Thymus (tissue), 11 donors: ENCODE results near the gene TMEM178B. TPM values are rescaled to one million over a fixed set of nuclear protein-coding genes. Genes with fewer than 3 reads are reported as not detected.

Experiments
- DNase-seq, 9 donors: peaks; one replicate each; pipeline ENCODE4 v3.0.0-alpha.2; 2013; ENCODE audit warnings: low spot score in 9 of 9, low read depth in 6 of 9, missing footprints in 1 of 9
- H3K27ac ChIP-seq, 2 donors: one replicate each; pipeline ENCODE4 v1.5.1; 2013; ENCODE audit warnings: control low read depth in 1 of 2, low read depth in 1 of 2, low read length in 1 of 2, mild to moderate bottlenecking in 1 of 2, moderate library complexity in 1 of 2
- H3K27me3 ChIP-seq, 2 donors: one replicate each; pipeline ENCODE4 v1.5.1; 2013; ENCODE audit warnings: low read length in 1 of 2; ENCODE audit not compliant: control insufficient read depth in 2 of 2, insufficient read depth in 1 of 2
- H3K36me3 ChIP-seq, 2 donors: one replicate each; pipeline ENCODE4 v1.5.1; 2013; ENCODE audit warnings: low read length in 1 of 2, mild to moderate bottlenecking in 1 of 2, moderate library complexity in 1 of 2; ENCODE audit not compliant: control insufficient read depth in 2 of 2, insufficient read depth in 2 of 2
- H3K4me1 ChIP-seq, 2 donors: one replicate each; pipeline ENCODE4 v1.5.1; 2013; ENCODE audit warnings: low read length in 2 of 2; ENCODE audit not compliant: control insufficient read depth in 2 of 2, insufficient read depth in 2 of 2
- H3K4me3 ChIP-seq, 2 donors: one replicate each; pipeline ENCODE4 v1.5.1; 2013; ENCODE audit warnings: low read length in 2 of 2, control low read depth in 1 of 2, mild to moderate bottlenecking in 1 of 2
- H3K9me3 ChIP-seq, 2 donors: one replicate each; pipeline ENCODE4 v1.5.1; 2013; ENCODE audit warnings: low read length in 1 of 2, mild to moderate bottlenecking in 1 of 2; ENCODE audit not compliant: control insufficient read depth in 2 of 2, insufficient read depth in 1 of 2
- WGBS: extraction: QIAGEN DNeasy Blood & Tissue Kit; methylation state at CpG from one replicate; pipeline ENCODE4 v1.1.7; 2013; 5-methylcytosine and 5-hydroxymethylcytosine counted together
- polyA plus RNA-seq: library from polyadenylated mRNA; stranded (reverse); fragments of 200-250 nt; gene quantifications from one replicate; pipeline ENCODE4 v1.2.3, GENCODE V29; 2013
- total RNA-seq: library from RNA; stranded (reverse); fragments of 120-200 nt; gene quantifications from one replicate; pipeline ENCODE4 v1.2.4, GENCODE V29; 2013
- donor health status: healthy.

Gene TMEM178B
- total and polyA plus RNA-seq, 2 donors, result 0.68 to 2.0 TPM

- H3K4me1 ChIP-seq, result no peaks in the 10 kb centered on the region
- H3K27me3 ChIP-seq, result no peaks in the 10 kb centered on the region
- no peaks in the 10 kb centered on the region for H3K36me3 ChIP-seq
- no peaks in the 10 kb centered on the region for H3K9me3 ChIP-seq
- no peak overlapping the region for H3K4me3 ChIP-seq
- WGBS, result 96% methylated on average over 4 of the region's 4 CpGs
- no peak for DNase-seq
- H3K27ac ChIP-seq, result no peak overlapping the region
Observed at GRCh38 chr7:141119187-141119586, 45.3 kb downstream of the TMEM178B start.

GRCh38 chr7:141122736-141123135, 48.9 kb downstream of the TMEM178B start:
- H3K27ac ChIP-seq, result no peak overlapping the region
- H3K4me1 ChIP-seq, result no peaks in the 10 kb centered on the region
- H3K36me3 ChIP-seq, result no peaks in the 10 kb centered on the region
- DNase-seq, result no peak
- H3K9me3 ChIP-seq, result no peaks in the 10 kb centered on the region
- 89% methylated on average over 2 of the region's 2 CpGs for WGBS
- H3K27me3 ChIP-seq, result no peaks in the 10 kb centered on the region
- no peak overlapping the region for H3K4me3 ChIP-seq

GRCh38 chr7:141123522-141123921, 49.7 kb downstream of the TMEM178B start:
- Histone ChIP-seq H3K4me1 (no peaks in the 10 kb centered on the region), H3K4me3 (no peak overlapping the region), H3K27me3 (no peaks in the 10 kb centered on the region), H3K9me3 (no peaks in the 10 kb centered on the region), H3K36me3 (no peaks in the 10 kb centered on the region), H3K27ac (no peak overlapping the region)
- DNase-seq, result no peak
- 95% methylated on average over 1 of the region's 1 CpG for WGBS

- Histone ChIP-seq H3K4me3 (no peak overlapping the region), H3K27ac (no peak overlapping the region), H3K27me3 (no peaks in the 10 kb centered on the region), H3K36me3 (no peaks in the 10 kb centered on the region), H3K9me3 (no peaks in the 10 kb centered on the region), H3K4me1 (no peaks in the 10 kb centered on the region)
- no peak for DNase-seq
- 76% methylated on average over 5 of the region's 5 CpGs for WGBS
Observed at GRCh38 chr7:141126107-141126506, 52.2 kb downstream of the TMEM178B start.

GRCh38 chr7:141128506-141128905, 54.6 kb downstream of the TMEM178B start:
- 33% methylated on average over 2 of the region's 2 CpGs for WGBS
- Histone ChIP-seq H3K4me1 (no peaks in the 10 kb centered on the region), H3K4me3 (no peak overlapping the region), H3K27me3 (no peaks in the 10 kb centered on the region), H3K36me3 (no peaks in the 10 kb centered on the region), H3K27ac (no peak overlapping the region), H3K9me3 (no peaks in the 10 kb centered on the region)
- DNase-seq, result no peak

GRCh38 chr7:141128931-141129330, 55.1 kb downstream of the TMEM178B start:
- no peak overlapping the region for H3K27ac ChIP-seq
- 81% methylated on average over 2 of the region's 2 CpGs for WGBS
- no peaks in the 10 kb centered on the region for H3K4me1 ChIP-seq
- DNase-seq, result no peak
- H3K4me3 ChIP-seq, result no peak overlapping the region
- no peaks in the 10 kb centered on the region for H3K27me3 ChIP-seq
- H3K36me3 ChIP-seq, result no peaks in the 10 kb centered on the region
- no peaks in the 10 kb centered on the region for H3K9me3 ChIP-seq

GRCh38 chr7:141132671-141133070, 58.8 kb downstream of the TMEM178B start:
- 95% methylated on average over 3 of the region's 3 CpGs for WGBS
- Histone ChIP-seq H3K9me3 (no peaks in the 10 kb centered on the region), H3K27me3 (no peaks in the 10 kb centered on the region), H3K27ac (no peak overlapping the region), H3K36me3 (no peaks in the 10 kb centered on the region), H3K4me1 (no peaks in the 10 kb centered on the region), H3K4me3 (no peak overlapping the region)
- no peak for DNase-seq

GRCh38 chr7:141133646-141134045, 59.8 kb downstream of the TMEM178B start:
- Histone ChIP-seq H3K36me3 (no peaks in the 10 kb centered on the region), H3K27me3 (no peaks in the 10 kb centered on the region), H3K4me3 (no peak overlapping the region), H3K27ac (no peak overlapping the region), H3K9me3 (no peaks in the 10 kb centered on the region), H3K4me1 (no peaks in the 10 kb centered on the region)
- 93% methylated on average over 1 of the region's 1 CpG for WGBS
- no peak for DNase-seq

- Histone ChIP-seq H3K27ac (no peak overlapping the region), H3K4me3 (no peak overlapping the region), H3K9me3 (no peaks in the 10 kb centered on the region), H3K36me3 (no peaks in the 10 kb centered on the region), H3K4me1 (no peaks in the 10 kb centered on the region), H3K27me3 (no peaks in the 10 kb centered on the region)
- WGBS, result 97% methylated on average over 2 of the region's 2 CpGs
- no peak for DNase-seq
Observed at GRCh38 chr7:141142058-141142457, 68.2 kb downstream of the TMEM178B start.
